Activated CD8-positive, alpha-beta memory T cell treated with anti-CD3 and anti-CD28 coated beads, Interleukin-2, amount 50 U/mL, for 4 hours (primary cell): ENCODE results near the gene VAV3.

Source experiments
- DNase-seq: peaks from one replicate; pipeline ENCODE4 v3.0.0-alpha.2; 2020

VAV3 gene

GRCh38 chr1:107523736-107524135, 441.2 kb downstream of the VAV3 start:
- DNase-seq, result no peak

GRCh38 chr1:107523061-107523460, 441.9 kb downstream of the VAV3 start:
- DNase-seq, result no peak
